ENCODE data around the gene ZNF511.

The ZNF511 gene

GRCh38 chr10:133287832-133288500, 20.7 kb upstream of the ZNF511 start:
- DNase-seq (ENCODE audit: extremely low spot score, insufficient read length, low read depth) = no peak
- no peak for FAIRE-seq

- DNase-seq (ENCODE audit: extremely low spot score, insufficient read length, low read depth) = no peak
- FAIRE-seq = no peak
Observed at GRCh38 chr10:133289761-133290160, 19.0 kb upstream of the ZNF511 start.

GRCh38 chr10:133292919-133293809, 15.6 kb upstream of the ZNF511 start:
- no peak for DNase-seq (ENCODE audit: extremely low spot score, insufficient read length, low read depth)
- FAIRE-seq = no peak

GRCh38 chr10:133293810-133294119, 14.9 kb upstream of the ZNF511 start:
- no peak for FAIRE-seq
- DNase-seq (ENCODE audit: extremely low spot score, insufficient read length, low read depth) = no peak

- no peak for DNase-seq (ENCODE audit: extremely low spot score, insufficient read length, low read depth)
Observed at GRCh38 chr10:133294189-133294588, 14.5 kb upstream of the ZNF511 start.

GRCh38 chr10:133295426-133296320, 13.0 kb upstream of the ZNF511 start:
- DNase-seq (ENCODE audit: extremely low spot score, insufficient read length, low read depth) (no peak), FAIRE-seq (no peak)

More at GRCh38 chr10:133294189-133294588, 14.5 kb upstream of the ZNF511 start:
- FAIRE-seq = no peak

GRCh38 chr10:133297504-133297903, 11.2 kb upstream of the ZNF511 start:
- FAIRE-seq = no peak
- DNase-seq (ENCODE audit: extremely low spot score, insufficient read length, low read depth) = no peak

GRCh38 chr10:133298466-133298865, 10.2 kb upstream of the ZNF511 start:
- DNase-seq (ENCODE audit: extremely low spot score, insufficient read length, low read depth) (no peak), FAIRE-seq (no peak)

GRCh38 chr10:133299224-133299623, 9.5 kb upstream of the ZNF511 start:
- DNase-seq (ENCODE audit: extremely low spot score, insufficient read length, low read depth) = no peak
- no peak for FAIRE-seq

GRCh38 chr10:133299738-133300137, 9.0 kb upstream of the ZNF511 start:
- no peak for FAIRE-seq
- no peak for DNase-seq (ENCODE audit: extremely low spot score, insufficient read length, low read depth)

GRCh38 chr10:133302230-133302629, 6.5 kb upstream of the ZNF511 start:
- DNase-seq (ENCODE audit: extremely low spot score, insufficient read length, low read depth) (no peak), FAIRE-seq (no peak)

- no peak for FAIRE-seq
Observed at GRCh38 chr10:133303206-133303605, 5.5 kb upstream of the ZNF511 start.

GRCh38 chr10:133306097-133306476, 2.6 kb upstream of the ZNF511 start:
- FAIRE-seq = no peak
- DNase-seq (ENCODE audit: extremely low spot score, insufficient read length, low read depth) = no peak

More at GRCh38 chr10:133303206-133303605, 5.5 kb upstream of the ZNF511 start:
- no peak for DNase-seq (ENCODE audit: extremely low spot score, insufficient read length, low read depth)

- DNase-seq (ENCODE audit: extremely low spot score, insufficient read length, low read depth) = no peak
- FAIRE-seq = no peak
Observed at GRCh38 chr10:133306941-133307379, 1.8 kb upstream of the ZNF511 start.

- FAIRE-seq = peak; percentile 91
- DNase-seq (ENCODE audit: extremely low spot score, insufficient read length, low read depth) = peak; percentile 39
Observed at GRCh38 chr10:133307776-133308420, 816 bp upstream of the ZNF511 start.

GRCh38 chr10:133309100-133309719, 496 bp downstream of the ZNF511 start:
- peak; percentile 92 for DNase-seq (ENCODE audit: extremely low spot score, insufficient read length, low read depth)
- peak; percentile 94 for FAIRE-seq

- FAIRE-seq (no peak), DNase-seq (ENCODE audit: extremely low spot score, insufficient read length, low read depth) (no peak)
Observed at GRCh38 chr10:133309720-133310398, 1.1 kb downstream of the ZNF511 start.

GRCh38 chr10:133310399-133310755, 1.7 kb downstream of the ZNF511 start:
- DNase-seq (ENCODE audit: extremely low spot score, insufficient read length, low read depth) = no peak
- no peak for FAIRE-seq

- no peak for FAIRE-seq
- DNase-seq (ENCODE audit: extremely low spot score, insufficient read length, low read depth) = no peak
Observed at GRCh38 chr10:133310789-133311188, 2.1 kb downstream of the ZNF511 start.
